ENCODE results near the gene YARS1.

DNA sequence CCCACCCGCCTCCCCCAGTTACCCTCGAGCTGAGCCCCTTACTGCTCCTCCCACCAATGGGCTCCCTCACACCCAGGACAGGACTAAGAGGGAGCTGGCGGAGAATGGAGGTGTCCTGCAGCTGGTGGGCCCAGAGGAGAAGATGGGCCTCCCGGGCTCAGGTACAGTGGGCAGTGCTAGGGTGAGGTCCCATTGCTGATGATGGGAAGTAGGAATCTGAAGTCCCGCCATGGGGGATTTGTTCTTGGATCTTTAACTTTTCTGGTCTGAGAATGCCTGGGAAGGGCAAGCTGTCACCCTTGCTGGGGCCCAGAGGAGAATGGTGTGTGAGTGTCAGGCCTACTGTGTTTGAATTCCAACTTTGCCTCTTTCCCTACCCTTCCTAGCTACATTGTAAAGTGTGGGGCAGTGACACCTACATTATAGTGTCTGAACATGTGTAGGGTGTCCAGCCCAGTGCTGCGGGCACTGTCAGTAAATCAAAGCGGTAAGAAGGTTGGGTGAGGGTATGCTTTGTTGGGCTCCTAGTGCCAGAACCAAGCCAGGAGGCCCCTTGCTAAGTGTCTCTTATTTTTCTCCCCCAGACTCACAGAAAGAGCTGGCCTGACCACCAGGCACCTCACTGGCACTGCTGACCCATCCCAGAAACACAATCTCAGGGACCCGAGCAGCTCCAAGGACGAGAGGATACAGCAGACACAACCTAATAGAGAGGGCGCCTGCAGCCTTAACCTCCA is 44.7 kb downstream of the YARS1 start:
- TF ChIP-seq, protein P1, sequence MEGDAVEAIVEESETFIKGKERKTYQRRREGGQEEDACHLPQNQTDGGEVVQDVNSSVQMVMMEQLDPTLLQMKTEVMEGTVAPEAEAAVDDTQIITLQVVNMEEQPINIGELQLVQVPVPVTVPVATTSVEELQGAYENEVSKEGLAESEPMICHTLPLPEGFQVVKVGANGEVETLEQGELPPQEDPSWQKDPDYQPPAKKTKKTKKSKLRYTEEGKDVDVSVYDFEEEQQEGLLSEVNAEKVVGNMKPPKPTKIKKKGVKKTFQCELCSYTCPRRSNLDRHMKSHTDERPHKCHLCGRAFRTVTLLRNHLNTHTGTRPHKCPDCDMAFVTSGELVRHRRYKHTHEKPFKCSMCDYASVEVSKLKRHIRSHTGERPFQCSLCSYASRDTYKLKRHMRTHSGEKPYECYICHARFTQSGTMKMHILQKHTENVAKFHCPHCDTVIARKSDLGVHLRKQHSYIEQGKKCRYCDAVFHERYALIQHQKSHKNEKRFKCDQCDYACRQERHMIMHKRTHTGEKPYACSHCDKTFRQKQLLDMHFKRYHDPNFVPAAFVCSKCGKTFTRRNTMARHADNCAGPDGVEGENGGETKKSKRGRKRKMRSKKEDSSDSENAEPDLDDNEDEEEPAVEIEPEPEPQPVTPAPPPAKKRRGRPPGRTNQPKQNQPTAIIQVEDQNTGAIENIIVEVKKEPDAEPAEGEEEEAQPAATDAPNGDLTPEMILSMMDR (conservative IDR thresholded peaks at IDR 0.05), result no peak
- TF ChIP-seq EZH2 (IDR thresholded peaks at IDR 0.05; ENCODE audit: low read depth), result no peak

Data from PC-9 (cell line).